Breast epithelium (tissue), 3 donors: ENCODE results near the gene MAPK10.

Experiments
- POLR2AphosphoS5 ChIP-seq, 3 donors: sonication (generic); formaldehyde crosslinking; IDR thresholded peaks; one replicate each; pipeline ENCODE4 v1.6.1; 2017; ENCODE audit warnings: antibody characterized with exemption in 3 of 3
- TF ChIP-seq, protein P1 (sequence below), 3 donors: fragments of 450-650 bp; IDR thresholded peaks; one replicate each; pipeline ENCODE4 v1.5.1; 2016 to 2017; ENCODE audit warnings: antibody characterized with exemption in 3 of 3, mild to moderate bottlenecking in 3 of 3, moderate library complexity in 3 of 3

GRCh38 chr4:86155766-86156165, 204.1 kb downstream of the MAPK10 start:
- TF ChIP-seq, protein P1, sequence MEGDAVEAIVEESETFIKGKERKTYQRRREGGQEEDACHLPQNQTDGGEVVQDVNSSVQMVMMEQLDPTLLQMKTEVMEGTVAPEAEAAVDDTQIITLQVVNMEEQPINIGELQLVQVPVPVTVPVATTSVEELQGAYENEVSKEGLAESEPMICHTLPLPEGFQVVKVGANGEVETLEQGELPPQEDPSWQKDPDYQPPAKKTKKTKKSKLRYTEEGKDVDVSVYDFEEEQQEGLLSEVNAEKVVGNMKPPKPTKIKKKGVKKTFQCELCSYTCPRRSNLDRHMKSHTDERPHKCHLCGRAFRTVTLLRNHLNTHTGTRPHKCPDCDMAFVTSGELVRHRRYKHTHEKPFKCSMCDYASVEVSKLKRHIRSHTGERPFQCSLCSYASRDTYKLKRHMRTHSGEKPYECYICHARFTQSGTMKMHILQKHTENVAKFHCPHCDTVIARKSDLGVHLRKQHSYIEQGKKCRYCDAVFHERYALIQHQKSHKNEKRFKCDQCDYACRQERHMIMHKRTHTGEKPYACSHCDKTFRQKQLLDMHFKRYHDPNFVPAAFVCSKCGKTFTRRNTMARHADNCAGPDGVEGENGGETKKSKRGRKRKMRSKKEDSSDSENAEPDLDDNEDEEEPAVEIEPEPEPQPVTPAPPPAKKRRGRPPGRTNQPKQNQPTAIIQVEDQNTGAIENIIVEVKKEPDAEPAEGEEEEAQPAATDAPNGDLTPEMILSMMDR (IDR thresholded peaks at IDR 0.05) = no peak
- no peak for TF ChIP-seq POLR2AphosphoS5 (IDR thresholded peaks at IDR 0.05)
